ENCODE results near the gene PITPNB. TPM values are rescaled to one million over a fixed set of nuclear protein-coding genes. Genes with fewer than 3 reads are reported as not detected.

The PITPNB gene
- total RNA-seq, 1 donor from 2014 or later = 16.3 TPM

- no peak for TF ChIP-seq CTCF (conservative IDR thresholded peaks at IDR 0.05; ENCODE audit: low read depth, low read length)
- H3K4me3 ChIP-seq (ENCODE audit: low read depth, low read length) = no peak overlapping the region
- no peak for DNase-seq (ENCODE audit: low read depth)
These were observed 69.0 kb downstream of the PITPNB start for GRCh38 chr22:27850000-27850521.

DNA sequence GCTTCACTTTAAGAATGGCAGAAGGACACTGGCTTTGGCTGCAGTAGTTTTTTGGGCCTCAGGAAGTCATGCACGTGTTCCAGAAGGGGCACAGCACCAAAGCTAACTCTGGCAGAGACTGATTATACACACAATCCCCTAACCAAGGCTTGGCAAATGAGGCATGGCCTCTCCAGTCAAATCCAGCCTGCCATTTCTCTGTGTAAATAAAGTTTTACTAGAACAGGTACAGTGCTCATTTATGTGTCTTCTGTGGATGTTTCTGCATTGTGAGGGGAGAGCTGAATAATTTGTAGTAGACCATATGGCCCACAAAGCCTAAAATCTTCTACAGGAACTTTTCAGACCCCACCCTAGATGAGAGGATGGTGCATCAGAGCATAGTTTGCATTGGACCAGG, 71.1 kb downstream of the PITPNB start:
- no peak overlapping the region for H3K4me3 ChIP-seq (ENCODE audit: low read depth, low read length)
- no peak for TF ChIP-seq CTCF (conservative IDR thresholded peaks at IDR 0.05; ENCODE audit: low read depth, low read length)
- DNase-seq (ENCODE audit: low read depth) = no peak

DNA sequence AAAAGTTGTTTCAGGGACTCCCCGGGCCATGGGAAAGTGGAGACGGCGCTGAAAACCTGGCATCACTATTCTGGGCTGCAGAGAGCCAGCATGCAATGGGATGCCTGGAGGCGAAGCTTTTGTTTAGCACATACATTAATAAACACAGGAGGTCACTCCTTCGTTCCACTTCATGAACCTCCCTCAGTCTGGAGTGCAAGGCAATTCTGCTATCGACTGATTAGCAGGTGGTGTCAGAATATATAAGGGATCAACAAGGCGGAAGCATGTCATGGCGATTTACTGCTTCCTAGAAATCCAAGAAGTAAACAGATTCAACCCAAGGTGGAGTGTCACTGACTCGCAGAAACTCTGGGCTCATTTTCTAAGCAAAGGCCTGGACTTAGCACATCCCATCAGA, 72.1 kb downstream of the PITPNB start:
- DNase-seq (ENCODE audit: low read depth) = no peak
- no peak for TF ChIP-seq CTCF (conservative IDR thresholded peaks at IDR 0.05; ENCODE audit: low read depth, low read length)
- H3K4me3 ChIP-seq (ENCODE audit: low read depth, low read length) = no peak overlapping the region

- no peak for DNase-seq (ENCODE audit: low read depth)
- no peak for TF ChIP-seq CTCF (conservative IDR thresholded peaks at IDR 0.05; ENCODE audit: low read depth, low read length)
- no peak overlapping the region for H3K4me3 ChIP-seq (ENCODE audit: low read depth, low read length)
These were observed 72.8 kb downstream of the PITPNB start for GRCh38 chr22:27846248-27846757.

DNA sequence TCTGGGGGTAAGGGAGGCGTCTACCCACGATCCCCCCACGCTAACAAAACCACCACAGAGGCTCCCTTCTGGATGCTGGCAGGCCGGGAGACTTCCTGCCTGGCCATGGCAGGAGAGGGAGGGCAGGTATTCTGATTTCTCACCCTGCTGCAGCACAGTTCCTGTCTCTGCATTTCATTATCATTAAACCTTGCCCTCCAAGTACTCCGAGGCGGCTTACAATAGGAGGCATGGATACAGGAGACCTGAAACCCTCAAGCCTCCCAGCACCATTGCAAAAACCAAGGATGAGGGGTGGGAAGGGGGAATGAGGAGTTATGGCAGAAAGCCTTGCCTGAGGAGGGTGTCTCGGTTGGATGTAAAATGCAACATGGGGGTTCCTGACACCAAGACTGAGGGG, 73.4 kb downstream of the PITPNB start:
- no peak overlapping the region for H3K4me3 ChIP-seq (ENCODE audit: low read depth, low read length)
- no peak for DNase-seq (ENCODE audit: low read depth)
- TF ChIP-seq CTCF (conservative IDR thresholded peaks at IDR 0.05; ENCODE audit: low read depth, low read length) = no peak

GRCh38 chr22:27844656-27845591, 74.1 kb downstream of the PITPNB start:
- H3K4me3 ChIP-seq (ENCODE audit: low read depth, low read length) = no peak overlapping the region
- TF ChIP-seq CTCF (conservative IDR thresholded peaks at IDR 0.05; ENCODE audit: low read depth, low read length) = no peak
- no peak for DNase-seq (ENCODE audit: low read depth)

Data from epithelial cell of proximal tubule (primary cell).